Measurements from ENCODE around the gene CLASP1.

- TF ChIP-seq CTCF (IDR thresholded peaks at IDR 0.05; ENCODE audit: low read depth, low read length) = no peak
- TF ChIP-seq EZH2phosphoT487 (IDR thresholded peaks at IDR 0.05; ENCODE audit: low read depth) = no peak
Measured at GRCh38 chr2:121412349-121412748, 236.9 kb downstream of the CLASP1 start.
